Large intestine (tissue), 3 donors: ENCODE results near the gene TRHDE. TPM values are rescaled to one million over a fixed set of nuclear protein-coding genes. Genes with fewer than 3 reads are reported as not detected.
A peak's percentile ranks its signal among the peaks of the same experiment; 100 is the strongest.

Experiments used
- DNase-seq, 2 donors: peaks; one replicate each; pipeline versions ENCODE4 v3.0.0 to v3.0.0-alpha.2; 2013
- H3K27ac ChIP-seq: one replicate; pipeline ENCODE4 v1.5.1; 2013; ENCODE audit warnings: low read length
- H3K27me3 ChIP-seq: 2 replicates; pipeline ENCODE4 v1.6.1; 2013; ENCODE audit warnings: low read length; ENCODE audit not compliant: control insufficient read depth, insufficient read depth
- H3K36me3 ChIP-seq: 2 replicates; pipeline ENCODE4 v1.6.1; 2013; ENCODE audit warnings: low read length; ENCODE audit not compliant: control insufficient read depth, insufficient read depth
- H3K4me1 ChIP-seq: one replicate; pipeline ENCODE4 v1.6.1; 2013; ENCODE audit warnings: low read length; ENCODE audit not compliant: control insufficient read depth, insufficient read depth
- H3K4me3 ChIP-seq: one replicate; pipeline ENCODE4 v1.5.1; 2013; ENCODE audit warnings: low read length
- H3K9me3 ChIP-seq: one replicate; pipeline ENCODE4 v1.6.1; 2013; ENCODE audit warnings: mild to moderate bottlenecking, low read depth, low read length, moderate library complexity; ENCODE audit not compliant: control insufficient read depth
- WGBS: methylation state at CpG from one replicate; pipeline ENCODE4 v1.1.5; 2013; ENCODE audit warnings: low lambda C conversion rate; ENCODE audit not compliant: insufficient coverage; 5-methylcytosine and 5-hydroxymethylcytosine counted together
- polyA plus RNA-seq: library from polyadenylated mRNA; unstranded; fragments of 120-200 nt; gene quantifications from one replicate; pipeline ENCODE4 v1.2.1, GENCODE V29; 2013

The TRHDE gene
- polyA plus RNA-seq, 1 donor = 14.2 TPM

- peaks cover 25% of the 10 kb centered on the region for H3K36me3 ChIP-seq
- H3K4me3 ChIP-seq = no peak overlapping the region
- no peak for DNase-seq
- H3K4me1 ChIP-seq = no peaks in the 10 kb centered on the region
- WGBS = no CpG with 5 or more reads among the region's 1 CpG
- no peaks in the 10 kb centered on the region for H3K9me3 ChIP-seq
- H3K27me3 ChIP-seq = no peaks in the 10 kb centered on the region
- no peak overlapping the region for H3K27ac ChIP-seq
Measured at GRCh38 chr12:72256725-72257124, 15.4 kb upstream of the TRHDE start.

GRCh38 chr12:72261885-72262284 lies 10.3 kb upstream of the TRHDE start:
- Histone ChIP-seq H3K4me3 (no peak overlapping the region), H3K27ac (no peak overlapping the region), H3K36me3 (peaks cover 26% of the 10 kb centered on the region), H3K27me3 (no peaks in the 10 kb centered on the region), H3K4me1 (peaks cover 3% of the 10 kb centered on the region), H3K9me3 (no peaks in the 10 kb centered on the region)
- WGBS = no CpG with 5 or more reads among the region's 2 CpGs
- no peak for DNase-seq

GRCh38 chr12:72264548-72265175 lies 7.5 kb upstream of the TRHDE start:
- Histone ChIP-seq H3K36me3 (peaks cover 20% of the 10 kb centered on the region), H3K4me1 (peaks cover 3% of the 10 kb centered on the region), H3K27me3 (no peaks in the 10 kb centered on the region), H3K27ac (no peak overlapping the region), H3K9me3 (no peaks in the 10 kb centered on the region), H3K4me3 (no peak overlapping the region)
- no peak for DNase-seq
- 63% methylated on average over 1 of the region's 1 CpG for WGBS

- Histone ChIP-seq H3K4me1 (no peaks in the 10 kb centered on the region), H3K9me3 (peaks cover 4% of the 10 kb centered on the region), H3K36me3 (peaks cover 2% of the 10 kb centered on the region), H3K4me3 (no peak overlapping the region), H3K27me3 (peaks cover under 1% of the 10 kb centered on the region), H3K27ac (no peak overlapping the region)
- no peak for DNase-seq
- 33% methylated on average over 1 of the region's 2 CpGs for WGBS
Measured at GRCh38 chr12:72267974-72268373, 4.2 kb upstream of the TRHDE start.

DNA sequence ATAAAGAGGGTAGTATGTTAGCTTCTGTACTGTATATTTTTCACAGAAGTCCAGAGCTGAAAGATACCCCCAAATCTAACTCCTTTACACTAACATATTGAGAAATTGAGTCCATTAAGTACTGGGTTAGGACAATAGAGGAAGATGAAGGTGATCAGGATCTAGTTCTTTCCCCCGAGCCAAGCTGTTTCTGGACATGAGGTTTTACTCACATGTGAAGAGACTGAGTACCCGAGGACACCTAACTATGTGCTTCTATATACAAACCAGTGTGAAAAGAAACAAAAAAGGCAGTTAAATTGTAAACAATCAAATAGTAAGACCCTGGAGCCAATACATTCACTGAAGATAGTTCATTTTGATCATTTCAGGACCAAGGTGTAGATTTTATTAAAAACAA lies 3.8 kb upstream of the TRHDE start:
- Histone ChIP-seq H3K27me3 (peaks cover 4% of the 10 kb centered on the region), H3K4me1 (no peaks in the 10 kb centered on the region), H3K27ac (peak overlapping the region; percentile 4), H3K4me3 (peak overlapping the region; percentile 89), H3K36me3 (peaks cover 2% of the 10 kb centered on the region), H3K9me3 (peaks cover 4% of the 10 kb centered on the region)
- DNase-seq = peak in 1 of 2 donors; percentile 23
- WGBS = 57% methylated on average over 1 of the region's 2 CpGs

DNA sequence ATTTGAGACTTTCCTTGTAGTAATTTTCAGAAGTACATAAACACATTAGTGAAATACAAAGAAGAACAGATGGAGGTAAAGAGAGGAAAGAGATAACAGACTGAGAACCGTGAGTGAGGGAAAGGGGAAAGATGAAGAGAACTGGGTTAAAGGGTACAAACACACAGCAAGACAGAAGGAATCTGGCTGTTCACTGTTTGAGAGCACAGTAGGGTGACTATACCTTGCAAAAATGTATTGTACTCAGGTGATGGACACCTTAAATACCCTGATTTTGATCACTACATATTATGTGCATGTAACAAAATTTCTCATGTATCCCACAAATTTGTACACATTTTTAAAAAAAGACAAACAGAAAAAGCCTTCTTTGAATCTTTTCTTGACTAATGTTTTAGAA lies 2.7 kb upstream of the TRHDE start:
- peak in 1 of 2 donors; percentile 24 for DNase-seq
- peaks cover 2% of the 10 kb centered on the region for H3K36me3 ChIP-seq

DNA sequence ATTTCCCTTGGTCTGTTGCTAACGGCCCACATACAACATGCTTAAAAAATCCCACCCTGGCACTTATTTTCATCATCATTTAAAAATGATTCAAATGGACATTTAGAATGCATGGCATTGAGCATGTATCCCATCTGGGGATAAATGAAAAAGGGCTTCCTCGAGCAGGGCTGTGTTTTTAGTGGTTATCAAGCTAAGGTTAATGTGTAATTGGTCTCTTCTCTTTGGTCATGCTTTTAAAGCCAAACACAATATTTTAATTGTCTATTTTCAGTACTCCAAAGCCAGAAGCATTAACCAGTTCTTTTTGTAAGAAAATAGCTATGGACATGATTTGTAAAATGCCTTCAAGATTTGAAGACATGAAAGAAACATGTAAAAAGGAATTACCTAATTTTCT lies 1.9 kb upstream of the TRHDE start:
- H3K27me3 ChIP-seq = peaks cover 15% of the 10 kb centered on the region
- WGBS = 19% methylated on average over 2 of the region's 2 CpGs
- H3K9me3 ChIP-seq = peaks cover 4% of the 10 kb centered on the region
- H3K4me1 ChIP-seq = no peaks in the 10 kb centered on the region
- H3K4me3 ChIP-seq = peak overlapping the region; percentile 89
- H3K27ac ChIP-seq = peak overlapping the region; percentile 94
- DNase-seq = peak in 1 of 2 donors; percentile 57
- peaks cover 2% of the 10 kb centered on the region for H3K36me3 ChIP-seq

More for the DNA sequence above, 2.7 kb upstream of the TRHDE start:
- 0% methylated on average over 1 of the region's 1 CpG for WGBS
- Histone ChIP-seq H3K27ac (peak overlapping the region; percentile 94), H3K4me1 (no peaks in the 10 kb centered on the region), H3K4me3 (peak overlapping the region; percentile 89), H3K9me3 (peaks cover 4% of the 10 kb centered on the region), H3K27me3 (peaks cover 12% of the 10 kb centered on the region)

GRCh38 chr12:72270961-72271360 lies 1.2 kb upstream of the TRHDE start:
- H3K27me3 ChIP-seq = peaks cover 15% of the 10 kb centered on the region
- peaks cover 2% of the 10 kb centered on the region for H3K36me3 ChIP-seq
- H3K4me3 ChIP-seq = peak overlapping the region; percentile 89
- peaks cover 4% of the 10 kb centered on the region for H3K9me3 ChIP-seq
- peak overlapping the region; percentile 94 for H3K27ac ChIP-seq
- no CpG with 5 or more reads among the region's 6 CpGs for WGBS
- no peaks in the 10 kb centered on the region for H3K4me1 ChIP-seq
- no peak for DNase-seq

DNA sequence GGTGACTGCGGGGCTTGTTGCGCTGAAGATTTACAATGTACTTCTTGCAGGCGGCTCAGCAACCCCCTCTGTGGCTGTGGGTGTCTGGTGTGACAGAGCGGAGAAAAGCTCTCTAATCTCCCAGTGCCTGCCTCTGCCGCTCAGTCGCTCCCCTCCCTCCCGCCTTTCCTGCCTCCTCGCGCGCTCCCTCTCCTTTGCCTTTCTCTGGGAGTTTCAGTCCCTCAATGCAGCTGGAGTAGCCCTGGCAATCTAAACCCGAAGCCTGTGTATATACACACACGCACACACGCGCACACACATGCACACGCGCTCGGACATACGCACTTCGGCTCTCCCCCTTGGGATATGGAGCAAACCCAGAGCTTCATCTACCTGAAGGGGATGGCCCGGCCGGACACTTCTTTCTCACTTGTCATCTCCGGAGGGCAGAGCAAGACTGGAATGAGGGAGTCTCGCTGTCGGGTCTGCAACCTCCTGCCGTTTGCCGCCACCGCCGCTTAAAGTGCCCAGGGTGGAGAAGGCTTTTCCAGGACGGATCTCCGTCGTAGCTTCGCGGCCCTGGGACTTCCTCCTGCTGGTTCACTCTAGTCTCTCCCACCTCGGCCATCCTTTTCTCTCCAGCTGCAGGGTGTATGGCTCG lies 599 bp upstream of the TRHDE start:
- Histone ChIP-seq H3K4me3 (peak overlapping the region; percentile 89), H3K27ac (peak overlapping the region; percentile 94), H3K4me1 (peaks cover under 1% of the 10 kb centered on the region), H3K36me3 (peaks cover under 1% of the 10 kb centered on the region), H3K27me3 (peaks cover 15% of the 10 kb centered on the region), H3K9me3 (peaks cover 4% of the 10 kb centered on the region)
- DNase-seq = peak in 1 of 2 donors; percentile 65
- WGBS = no CpG with 5 or more reads among the region's 35 CpGs

- no peaks in the 10 kb centered on the region for H3K36me3 ChIP-seq
- peaks cover 15% of the 10 kb centered on the region for H3K27me3 ChIP-seq
- WGBS = 0% methylated on average over 1 of the region's 79 CpGs
- peaks cover 7% of the 10 kb centered on the region for H3K4me1 ChIP-seq
- peaks cover 4% of the 10 kb centered on the region for H3K9me3 ChIP-seq
- peak overlapping the region; percentile 89 for H3K4me3 ChIP-seq
- H3K27ac ChIP-seq = peak overlapping the region; percentile 94
- peak; percentile 32 to 71 for DNase-seq
Measured at GRCh38 chr12:72272731-72273498, 745 bp downstream of the TRHDE start.
